ENCODE measurements around the gene UGT1A8.

UGT1A8 gene

GRCh38 chr2:233674314-233674713 is 56.9 kb downstream of the UGT1A8 start:
- no peaks in the 10 kb centered on the region for H3F3A ChIP-seq (ENCODE audit: low read depth)
- H3K4me3 ChIP-seq (ENCODE audit: low read length, poor library complexity, severe bottlenecking): no peak overlapping the region
- no peak overlapping the region for H3K4me2 ChIP-seq (ENCODE audit: low read depth, low read length, poor library complexity, severe bottlenecking)
- no peaks in the 10 kb centered on the region for H3K4me1 ChIP-seq (ENCODE audit: insufficient read depth, low read length, poor library complexity, severe bottlenecking)
- H3K9me3 ChIP-seq (ENCODE audit: insufficient read depth, low read depth, low read length): no peaks in the 10 kb centered on the region
- H3K9ac ChIP-seq (ENCODE audit: low read depth, low read length, poor library complexity, severe bottlenecking): no peak overlapping the region
- H4K20me1 ChIP-seq (ENCODE audit: insufficient read depth, low read length, poor library complexity, severe bottlenecking): no peaks in the 10 kb centered on the region
- H3K9me2 ChIP-seq (replicated peaks; ENCODE audit: low read depth, low read length): no peaks in the 10 kb centered on the region
- no peaks in the 10 kb centered on the region for H3K36me3 ChIP-seq (ENCODE audit: insufficient read depth, low read length)
- no peak overlapping the region for H2AFZ ChIP-seq (ENCODE audit: low read length)
- H3K79me2 ChIP-seq (ENCODE audit: insufficient read depth, low read length): no peaks in the 10 kb centered on the region
- peaks cover 6% of the 10 kb centered on the region for H3K27me3 ChIP-seq (ENCODE audit: insufficient read depth, low read length, poor library complexity, severe bottlenecking)
- TF ChIP-seq CTCF (conservative IDR thresholded peaks at IDR 0.05; ENCODE audit: low read length): no peak
- no peak for TF ChIP-seq EZH2phosphoT487 (IDR thresholded peaks at IDR 0.05; ENCODE audit: borderline replicate concordance)

GRCh38 chr2:233674995-233675394 is 57.6 kb downstream of the UGT1A8 start:
- Histone ChIP-seq H3K36me3 (ENCODE audit: insufficient read depth, low read length) (no peaks in the 10 kb centered on the region), H2AFZ (ENCODE audit: low read length) (no peak overlapping the region), H3F3A (ENCODE audit: low read depth) (no peaks in the 10 kb centered on the region)

GRCh38 chr2:233676046-233676445 is 58.6 kb downstream of the UGT1A8 start:
- Histone ChIP-seq H3K4me2 (ENCODE audit: low read depth, low read length, poor library complexity, severe bottlenecking) (no peak overlapping the region), H3F3A (ENCODE audit: low read depth) (no peaks in the 10 kb centered on the region), H3K27me3 (ENCODE audit: insufficient read depth, low read length, poor library complexity, severe bottlenecking) (peaks cover 6% of the 10 kb centered on the region), H3K4me1 (ENCODE audit: insufficient read depth, low read length, poor library complexity, severe bottlenecking) (no peaks in the 10 kb centered on the region), H3K9me3 (ENCODE audit: insufficient read depth, low read depth, low read length) (no peaks in the 10 kb centered on the region), H4K20me1 (ENCODE audit: insufficient read depth, low read length, poor library complexity, severe bottlenecking) (no peaks in the 10 kb centered on the region), H3K79me2 (ENCODE audit: insufficient read depth, low read length) (no peaks in the 10 kb centered on the region), H3K4me3 (ENCODE audit: low read length, poor library complexity, severe bottlenecking) (no peak overlapping the region), H3K9ac (ENCODE audit: low read depth, low read length, poor library complexity, severe bottlenecking) (no peak overlapping the region), H2AFZ (ENCODE audit: low read length) (no peak overlapping the region), H3K36me3 (ENCODE audit: insufficient read depth, low read length) (no peaks in the 10 kb centered on the region), H3K9me2 (replicated peaks; ENCODE audit: low read depth, low read length) (no peaks in the 10 kb centered on the region)
- TF ChIP-seq CTCF (conservative IDR thresholded peaks at IDR 0.05; ENCODE audit: low read length) (no peak), EZH2phosphoT487 (IDR thresholded peaks at IDR 0.05; ENCODE audit: borderline replicate concordance) (no peak)

More at GRCh38 chr2:233674995-233675394, 57.6 kb downstream of the UGT1A8 start:
- no peaks in the 10 kb centered on the region for H4K20me1 ChIP-seq (ENCODE audit: insufficient read depth, low read length, poor library complexity, severe bottlenecking)
- no peak overlapping the region for H3K4me3 ChIP-seq (ENCODE audit: low read length, poor library complexity, severe bottlenecking)
- no peaks in the 10 kb centered on the region for H3K79me2 ChIP-seq (ENCODE audit: insufficient read depth, low read length)
- H3K4me1 ChIP-seq (ENCODE audit: insufficient read depth, low read length, poor library complexity, severe bottlenecking): no peaks in the 10 kb centered on the region
- no peak overlapping the region for H3K4me2 ChIP-seq (ENCODE audit: low read depth, low read length, poor library complexity, severe bottlenecking)
- peaks cover 6% of the 10 kb centered on the region for H3K27me3 ChIP-seq (ENCODE audit: insufficient read depth, low read length, poor library complexity, severe bottlenecking)
- H3K9ac ChIP-seq (ENCODE audit: low read depth, low read length, poor library complexity, severe bottlenecking): no peak overlapping the region
- H3K9me3 ChIP-seq (ENCODE audit: insufficient read depth, low read depth, low read length): no peaks in the 10 kb centered on the region
- no peaks in the 10 kb centered on the region for H3K9me2 ChIP-seq (replicated peaks; ENCODE audit: low read depth, low read length)
- no peak for TF ChIP-seq CTCF (conservative IDR thresholded peaks at IDR 0.05; ENCODE audit: low read length)
- TF ChIP-seq EZH2phosphoT487 (IDR thresholded peaks at IDR 0.05; ENCODE audit: borderline replicate concordance): no peak
